NCI-H1105 treated with DMSO at 0.1 percent for 48 hours (cell line): Measurements from ENCODE around the gene TOGARAM2.
"Not testable (repeated sequence)": the region's sequence is repeated elsewhere in the genome, so short reads cannot be mapped to it uniquely, and the experiment has no call there.

Experiments used
- DNase-seq: peaks from one replicate; lab custom pipeline; 2025; lab: John Stamatoyannopoulos, UW

TOGARAM2 gene

DNA sequence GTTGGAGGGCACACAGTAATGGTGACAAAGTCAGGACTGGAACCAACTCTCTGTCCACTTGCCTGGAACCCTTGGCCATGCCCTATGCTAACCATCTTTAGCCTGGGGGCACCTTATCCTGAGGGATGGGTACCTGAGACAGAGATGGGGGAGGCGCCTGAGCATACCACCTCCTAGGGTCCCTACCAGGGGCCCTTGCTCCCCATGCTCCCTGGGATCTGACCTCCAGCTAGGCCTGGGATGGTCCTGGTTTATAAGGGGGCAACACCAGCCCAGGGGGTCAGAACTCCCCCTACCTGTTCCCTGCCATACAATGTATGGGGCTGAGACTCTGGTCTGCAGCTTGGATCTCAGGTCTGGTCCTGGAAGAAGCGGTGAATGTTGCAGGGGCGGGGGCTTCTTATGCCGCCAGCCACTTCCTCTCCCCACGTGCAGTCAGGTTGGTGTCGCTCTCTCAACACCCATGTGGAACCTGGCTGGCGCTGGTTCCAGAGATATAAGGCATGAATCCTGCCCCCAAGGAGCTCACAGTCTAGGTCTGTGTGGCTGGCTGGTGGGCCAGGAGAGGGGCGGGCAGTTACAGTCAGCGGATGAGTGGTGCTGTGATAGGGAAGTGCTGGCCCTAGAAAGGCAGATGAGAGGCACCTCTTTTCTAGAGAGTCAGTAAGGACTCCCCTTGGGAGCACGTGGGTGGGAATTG, 3.8 kb upstream of the TOGARAM2 start:
- no peak for DNase-seq

DNA sequence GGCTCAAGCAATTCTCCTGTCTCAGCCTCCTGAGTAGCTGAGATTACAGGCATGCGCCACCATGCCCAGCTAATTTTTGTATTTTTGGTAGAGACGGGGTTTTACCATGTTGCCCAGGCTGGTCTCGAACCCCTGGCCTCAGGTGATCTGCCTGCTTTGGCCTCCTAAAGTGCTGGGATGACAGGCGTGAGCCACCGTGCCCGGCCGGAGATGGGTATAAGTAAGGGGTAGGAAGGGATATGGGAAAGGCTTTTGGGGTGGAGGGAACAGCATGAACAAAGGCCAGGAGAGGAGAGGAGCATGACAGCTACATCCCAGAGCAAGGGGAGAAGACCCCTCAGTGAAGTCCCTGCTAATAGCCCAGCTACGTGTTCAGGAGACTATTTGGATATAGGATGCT, 3.1 kb upstream of the TOGARAM2 start:
- not testable (repeated sequence) for DNase-seq

DNA sequence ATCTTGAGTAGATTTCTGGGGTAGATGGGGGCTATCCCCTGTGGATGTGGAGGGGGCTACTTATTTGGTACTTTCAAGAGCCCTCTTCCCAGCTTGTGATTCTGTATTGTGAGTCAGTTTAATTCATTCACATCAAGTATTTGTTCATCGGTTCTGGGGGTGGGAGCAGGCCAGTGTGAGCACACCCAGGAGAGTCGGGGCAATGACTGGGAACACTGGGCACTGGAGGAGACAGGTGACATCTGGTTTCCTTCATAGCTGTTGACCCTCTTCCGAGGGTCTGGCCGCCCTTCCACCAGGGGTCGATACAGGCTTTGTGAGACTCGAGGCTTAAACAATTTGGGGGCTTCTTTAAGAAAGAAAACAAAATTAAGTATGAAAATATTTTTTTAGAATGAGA, 2.5 kb upstream of the TOGARAM2 start:
- no peak for DNase-seq

DNA sequence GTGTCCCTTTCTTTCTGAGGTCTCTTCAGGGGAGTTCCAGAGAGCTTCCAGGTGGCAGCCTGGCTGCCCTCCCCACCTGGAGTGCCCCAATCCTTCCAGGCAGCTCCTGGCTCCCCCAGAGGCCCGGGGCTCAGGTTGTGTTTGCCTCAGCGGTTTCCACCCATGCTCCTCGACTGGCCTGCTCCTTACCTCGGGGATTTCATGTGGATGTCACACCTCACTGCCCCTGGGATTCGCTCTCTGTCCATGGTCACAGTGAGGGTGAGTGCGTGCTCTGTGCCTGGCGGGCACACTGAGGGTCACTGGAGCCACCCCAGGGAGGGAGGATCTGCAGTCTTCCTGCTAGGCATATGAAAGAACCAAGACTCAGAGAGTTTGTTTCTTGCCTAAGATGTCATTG, 2.1 kb upstream of the TOGARAM2 start:
- DNase-seq: no peak

DNA sequence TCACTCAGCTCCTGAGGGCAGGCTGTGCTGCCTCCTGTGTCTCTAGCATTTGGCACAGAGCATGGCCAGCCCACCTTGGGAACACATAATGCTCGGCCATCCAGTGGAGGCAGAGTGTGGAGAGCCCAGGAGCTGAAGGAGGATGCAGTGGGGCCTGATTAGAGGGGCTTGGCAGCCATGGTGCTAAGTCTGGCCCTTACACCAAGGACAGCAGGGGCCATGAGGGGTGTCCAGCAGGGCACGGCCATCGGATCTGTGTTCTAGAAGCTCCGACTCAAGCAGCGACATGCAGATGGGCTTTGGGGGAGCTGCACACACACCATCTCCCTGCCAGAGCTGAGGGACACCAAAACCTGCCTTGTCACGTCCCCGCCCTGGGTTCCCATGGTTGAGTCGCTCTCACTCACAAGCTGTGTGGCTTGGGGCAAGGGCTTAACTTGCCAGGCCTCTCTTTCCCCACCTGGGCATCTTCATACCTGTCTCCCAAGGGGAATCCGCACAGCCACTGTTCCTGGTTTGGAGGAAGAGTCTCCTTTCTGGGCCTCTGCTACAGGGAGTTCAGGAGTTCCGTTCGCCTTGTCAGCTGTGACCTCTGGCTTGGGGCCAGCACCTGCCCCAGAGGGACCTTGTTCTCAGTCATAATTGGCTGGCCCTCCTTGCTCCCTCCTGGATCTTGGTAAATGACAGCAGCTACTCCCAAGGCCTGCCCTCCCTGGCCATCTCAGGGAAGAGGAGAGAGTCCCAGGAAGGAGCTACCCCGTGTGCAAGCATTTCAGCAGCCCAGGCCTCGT, 1.3 kb upstream of the TOGARAM2 start:
- DNase-seq: peak; percentile 8

DNA sequence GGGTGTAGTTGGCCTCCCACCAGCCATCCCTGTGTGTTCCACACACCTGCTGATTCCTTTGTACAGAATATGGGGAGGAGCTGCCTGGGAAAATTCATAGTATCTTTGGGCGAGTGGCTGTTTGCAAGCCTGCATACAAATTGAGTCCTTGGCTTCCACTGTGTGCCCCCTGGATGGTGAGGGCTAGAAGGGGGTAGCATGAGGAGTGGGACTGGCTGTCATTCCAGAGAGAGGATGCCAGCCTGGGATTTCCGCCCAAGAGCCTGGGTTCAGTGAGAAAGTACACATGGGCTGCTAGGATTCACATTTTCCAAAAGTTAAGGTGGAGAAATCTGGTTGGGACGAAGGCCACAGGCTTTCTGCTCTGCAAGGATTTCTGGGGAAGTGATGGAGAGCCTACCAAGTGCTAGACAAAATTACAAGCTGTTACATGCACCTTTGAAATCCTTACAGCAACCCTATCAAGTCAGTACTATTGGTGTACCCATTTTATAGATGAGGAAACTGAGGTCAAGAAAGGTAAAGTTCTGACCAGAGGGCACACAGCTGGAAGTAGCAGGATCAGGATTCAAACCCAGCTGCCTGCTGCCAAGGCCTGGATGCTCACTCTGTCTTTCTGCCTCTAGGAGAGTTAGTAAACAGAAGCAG, 606 bp upstream of the TOGARAM2 start:
- DNase-seq: no peak

DNA sequence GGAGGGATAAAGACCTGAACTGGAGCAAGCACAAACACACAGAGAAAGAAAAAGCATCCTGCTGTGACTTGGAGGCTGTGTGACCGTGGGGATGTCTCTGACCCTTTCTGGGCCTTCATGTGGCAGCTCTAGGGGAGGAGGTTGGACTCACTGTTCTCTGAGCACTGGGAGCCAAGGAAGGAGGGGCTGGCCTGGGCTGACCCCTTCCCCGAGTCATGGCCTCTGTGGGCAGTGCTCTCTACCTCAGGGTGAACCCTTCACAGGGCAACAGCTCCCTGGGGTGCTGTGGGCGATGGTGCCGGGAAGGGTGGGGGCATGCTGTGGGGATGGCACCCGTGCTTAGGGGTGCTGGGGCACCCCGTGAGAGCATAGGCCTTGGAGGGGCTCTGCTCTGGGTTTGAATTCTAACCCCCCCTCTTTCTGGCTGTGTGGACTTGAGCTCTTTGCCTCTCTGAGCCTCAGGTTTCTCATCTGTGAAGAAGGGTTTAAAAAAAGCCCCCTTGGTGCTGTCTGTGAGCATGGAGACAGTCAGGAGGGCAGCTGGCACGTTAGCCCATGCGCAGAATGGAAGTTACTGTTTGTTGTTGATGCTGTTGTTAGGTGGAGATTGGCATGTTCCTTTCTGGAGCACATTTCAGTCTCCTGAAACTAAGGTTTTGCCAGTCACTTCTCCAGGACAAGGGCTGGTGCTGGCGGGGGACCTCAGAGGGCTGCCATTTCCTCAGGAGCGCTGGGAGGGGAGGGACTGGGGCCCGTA, 700 bp downstream of the TOGARAM2 start:
- no peak for DNase-seq

DNA sequence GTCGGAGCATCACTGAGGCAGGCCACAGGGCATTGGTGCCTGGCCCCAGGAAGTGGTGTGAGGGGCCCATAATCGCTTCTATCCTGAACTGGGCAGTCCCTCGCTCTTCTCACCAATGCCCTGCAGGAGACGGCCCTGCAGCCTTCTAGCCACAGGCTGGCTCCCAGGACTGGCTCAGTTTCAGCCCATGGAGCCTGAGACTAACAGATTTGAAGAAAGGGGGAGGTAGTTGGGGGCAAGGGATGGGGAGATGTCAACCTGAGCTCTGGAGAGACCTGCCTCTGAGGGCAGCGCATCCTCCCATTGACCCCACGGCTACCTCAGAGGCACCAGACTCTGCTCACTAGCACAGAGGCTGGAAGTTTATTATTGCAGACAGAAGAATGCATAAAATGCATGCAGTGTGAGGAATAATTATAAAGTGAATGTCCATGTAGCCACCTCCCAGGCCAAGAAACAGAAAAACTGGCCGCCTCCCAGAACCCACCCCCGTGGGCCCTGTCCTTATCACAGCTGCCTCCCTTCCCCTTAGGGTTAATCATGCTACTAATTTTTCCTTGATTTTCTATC, 1.4 kb downstream of the TOGARAM2 start:
- DNase-seq: no peak

DNA sequence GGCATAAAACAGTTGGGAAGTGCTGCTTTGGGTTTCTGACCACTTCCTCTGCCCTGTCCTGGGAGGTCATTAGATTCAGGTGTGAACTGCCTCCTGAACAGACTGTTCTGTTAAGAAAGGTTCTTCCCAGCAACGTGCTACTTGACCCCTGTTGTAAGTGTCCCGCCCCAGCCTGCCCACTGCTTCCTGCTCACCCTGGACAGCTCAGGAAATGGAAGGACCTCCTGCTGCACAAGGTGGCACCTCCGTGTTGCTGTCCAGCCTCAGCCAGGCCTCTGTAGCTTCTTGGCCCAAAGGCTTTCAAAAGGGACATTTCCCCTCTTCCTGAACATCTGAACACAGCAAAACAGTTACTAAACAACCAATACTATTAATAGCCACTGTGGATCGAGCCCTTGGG, 5.3 kb downstream of the TOGARAM2 start:
- no peak for DNase-seq

DNA sequence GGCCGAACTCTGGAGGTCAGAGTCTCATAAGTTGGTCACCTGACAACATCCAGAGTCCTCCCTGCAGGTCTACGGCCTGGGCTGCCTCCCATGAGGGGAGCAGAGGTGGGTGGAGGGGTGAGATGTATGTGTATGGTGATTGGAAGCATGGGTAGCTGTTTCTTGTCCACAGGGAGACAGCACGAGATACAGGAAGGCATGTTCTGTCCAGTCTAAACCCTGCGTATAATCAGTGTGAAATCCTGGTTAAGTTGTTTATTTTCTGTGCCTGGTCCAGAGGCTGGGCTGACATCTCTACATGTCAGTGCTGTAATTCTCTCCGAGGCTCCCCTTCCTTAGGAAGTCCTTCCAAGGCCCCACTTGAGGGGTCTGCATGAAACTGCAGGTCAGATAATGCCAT, 8.9 kb downstream of the TOGARAM2 start:
- no peak for DNase-seq

DNA sequence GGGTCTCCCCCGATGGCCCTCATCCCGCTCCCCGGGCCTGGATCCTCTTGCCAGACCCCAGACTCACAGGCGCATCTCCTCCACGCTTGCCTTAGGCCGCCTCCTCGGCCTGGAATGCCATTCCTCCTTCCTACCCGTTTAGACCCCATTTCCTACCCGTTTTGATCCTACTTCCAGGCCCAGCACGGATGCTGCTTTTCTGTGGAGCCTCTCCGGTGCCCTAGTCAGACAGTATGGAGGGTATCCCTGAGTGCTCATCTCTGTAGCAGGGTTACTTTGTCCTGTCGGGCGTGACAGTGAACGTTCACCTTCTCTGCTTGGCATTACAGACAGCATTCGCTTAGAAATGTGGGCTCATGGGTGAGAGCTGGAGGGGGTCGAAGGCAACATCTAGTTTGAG, 9.3 kb downstream of the TOGARAM2 start:
- no peak for DNase-seq

DNA sequence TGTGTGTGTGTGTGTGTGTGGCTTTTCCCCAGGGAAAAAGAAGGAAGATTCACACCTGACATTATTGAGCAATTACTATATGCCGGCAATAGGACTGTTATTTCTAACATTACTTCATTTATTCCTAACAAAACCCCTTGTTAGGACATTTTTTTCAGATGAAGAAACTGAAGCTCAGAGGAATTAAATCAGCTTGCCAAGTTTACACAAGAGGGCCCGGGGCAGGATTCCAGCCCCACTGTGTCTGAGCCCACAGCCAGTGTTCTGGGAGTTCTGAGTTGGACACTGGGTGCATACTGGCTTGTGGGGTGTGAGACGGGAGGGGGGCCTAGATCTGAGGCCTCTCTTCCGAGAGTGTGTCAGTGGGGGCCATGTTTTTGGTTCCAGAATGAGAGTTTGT, 9.9 kb downstream of the TOGARAM2 start:
- DNase-seq: no peak

DNA sequence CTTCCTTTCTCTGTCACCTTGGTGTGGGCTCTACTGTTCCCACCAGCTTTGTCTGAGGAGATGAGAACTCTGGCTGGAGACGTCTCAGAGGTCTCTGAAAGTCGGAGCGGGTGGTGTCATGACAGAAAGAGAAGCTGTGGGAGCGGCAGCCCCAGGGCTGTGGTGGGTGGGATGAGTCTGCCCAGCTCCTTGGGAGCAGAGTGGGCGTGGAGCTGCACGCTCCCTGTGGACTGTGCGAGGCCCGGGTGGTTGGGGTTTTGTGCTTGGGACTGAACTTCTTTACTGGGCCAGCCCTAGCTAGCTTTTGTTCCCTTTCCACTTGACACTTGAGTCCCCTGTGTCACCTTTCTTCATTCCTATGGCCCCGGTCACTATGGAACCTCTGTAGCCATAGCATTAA, 10.4 kb downstream of the TOGARAM2 start:
- DNase-seq: no peak

DNA sequence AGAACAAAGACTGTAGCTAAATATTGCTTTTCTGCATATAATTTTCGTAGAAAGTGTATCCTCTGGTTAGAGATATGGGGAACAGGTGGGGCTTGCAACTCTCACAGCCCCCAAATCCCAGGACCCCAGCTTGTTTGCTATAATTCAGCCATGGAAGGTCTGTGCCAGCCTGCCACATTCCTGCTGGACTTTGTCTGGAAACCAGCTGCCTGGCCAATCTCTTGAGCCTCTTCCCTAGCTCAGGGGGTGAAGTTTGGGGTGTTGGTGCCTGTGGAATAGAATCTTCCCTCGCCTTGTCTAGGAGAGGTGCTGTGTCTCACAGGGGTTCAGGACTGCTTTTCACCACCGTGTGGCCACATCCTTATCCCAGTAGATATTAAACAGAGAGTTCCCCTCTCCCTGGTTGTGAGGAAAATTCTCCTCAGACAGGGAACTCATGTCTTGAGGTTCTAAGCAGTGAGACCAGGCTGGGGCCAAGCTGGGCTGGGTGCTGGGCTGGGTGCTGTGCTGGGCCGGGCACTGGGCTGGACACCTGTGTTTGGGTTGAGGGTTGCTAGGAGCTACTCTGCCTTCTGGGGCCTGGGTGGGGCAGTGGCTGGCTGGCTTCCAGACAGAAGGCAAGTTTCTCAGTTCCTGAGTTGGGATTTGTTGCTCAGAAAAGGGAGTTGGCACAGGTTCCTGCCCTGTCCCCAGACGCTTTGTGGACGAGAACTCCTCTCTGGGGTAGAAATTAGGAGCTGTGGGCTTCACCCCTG, 12.3 kb downstream of the TOGARAM2 start:
- DNase-seq: no peak

DNA sequence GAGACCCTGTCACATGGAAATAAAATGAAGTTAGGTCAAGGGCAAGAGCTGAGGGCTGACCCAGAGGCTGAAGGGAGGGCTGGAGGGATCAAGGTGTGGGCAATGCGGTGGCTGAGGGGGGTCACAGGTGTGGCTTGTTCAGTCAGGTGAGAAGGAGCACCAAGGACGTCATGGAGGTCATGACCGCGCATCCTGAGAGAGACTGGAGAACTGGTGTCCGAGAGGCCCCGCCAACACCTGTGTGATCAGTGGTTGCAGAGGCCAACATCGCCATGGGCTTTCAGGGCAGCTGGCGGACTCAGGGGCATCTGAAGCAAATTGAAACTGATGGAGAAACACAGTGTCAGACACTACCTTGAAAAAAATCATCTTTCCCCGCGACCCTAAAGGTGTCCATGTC, 13.0 kb downstream of the TOGARAM2 start:
- DNase-seq: no peak

DNA sequence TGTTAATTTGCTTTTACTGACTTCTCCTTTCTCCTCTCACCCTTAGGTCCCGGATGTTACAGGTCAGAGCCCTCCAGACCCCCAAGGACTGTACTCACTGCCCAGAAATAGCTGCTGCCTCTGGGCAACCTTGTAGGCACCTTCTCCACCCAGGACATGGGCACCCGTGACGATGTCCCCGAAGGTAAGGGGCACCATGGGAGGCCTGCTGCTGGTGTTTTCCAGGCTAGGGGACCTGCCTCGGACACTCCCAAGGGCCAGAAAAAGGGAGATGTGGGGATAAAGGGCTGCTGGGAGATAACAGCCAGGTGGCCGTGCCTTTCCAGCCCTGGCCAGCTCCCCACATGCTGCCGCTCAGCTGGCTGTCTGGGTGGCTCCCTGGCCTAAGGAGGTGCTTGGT, 13.6 kb downstream of the TOGARAM2 start:
- DNase-seq: no peak

DNA sequence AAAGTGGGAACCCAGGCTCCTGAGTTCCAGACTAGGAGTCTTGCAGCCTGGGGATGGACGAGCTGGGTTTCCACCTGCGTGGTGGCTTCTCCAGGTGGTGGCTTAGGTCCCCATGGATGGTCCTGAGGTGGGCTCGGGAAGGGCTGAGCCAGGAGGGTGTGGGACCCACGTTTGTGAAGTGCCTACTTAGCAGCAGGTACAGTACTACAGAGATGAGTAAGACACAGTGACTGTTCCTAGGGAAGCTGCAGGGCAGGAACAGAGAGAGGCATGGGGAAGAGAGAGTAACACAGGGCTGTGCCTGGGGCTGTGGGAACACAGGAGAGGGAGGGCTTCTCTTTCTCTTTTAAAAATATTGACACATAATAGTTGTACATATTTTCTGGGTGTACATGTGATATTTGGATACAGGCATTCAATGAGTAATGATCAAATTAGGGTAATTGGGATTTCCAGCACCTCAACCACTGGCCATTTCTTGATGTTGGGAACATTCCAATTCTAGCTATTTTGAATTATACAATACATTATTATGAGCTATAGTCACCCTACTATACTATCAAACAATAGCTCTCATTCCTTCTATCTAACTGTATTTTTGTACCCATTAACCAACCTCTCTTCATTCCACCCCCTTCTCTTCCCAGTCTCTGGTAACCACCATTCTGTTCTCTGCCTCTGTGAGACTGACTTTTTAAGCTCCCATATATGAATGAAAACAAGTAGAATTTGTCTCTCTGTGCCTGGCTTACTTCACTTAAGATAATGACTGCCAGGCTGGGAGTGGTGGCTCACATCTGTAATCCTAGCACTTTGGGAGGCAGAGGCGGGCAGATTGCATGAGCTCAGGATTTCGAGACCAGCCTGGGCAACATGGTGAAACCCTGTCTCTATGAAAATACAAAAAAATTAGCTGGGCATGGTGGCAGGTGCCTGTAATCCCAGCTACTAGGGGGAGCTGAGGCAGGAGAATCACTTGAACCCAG, 15.0 kb downstream of the TOGARAM2 start:
- DNase-seq: no peak

DNA sequence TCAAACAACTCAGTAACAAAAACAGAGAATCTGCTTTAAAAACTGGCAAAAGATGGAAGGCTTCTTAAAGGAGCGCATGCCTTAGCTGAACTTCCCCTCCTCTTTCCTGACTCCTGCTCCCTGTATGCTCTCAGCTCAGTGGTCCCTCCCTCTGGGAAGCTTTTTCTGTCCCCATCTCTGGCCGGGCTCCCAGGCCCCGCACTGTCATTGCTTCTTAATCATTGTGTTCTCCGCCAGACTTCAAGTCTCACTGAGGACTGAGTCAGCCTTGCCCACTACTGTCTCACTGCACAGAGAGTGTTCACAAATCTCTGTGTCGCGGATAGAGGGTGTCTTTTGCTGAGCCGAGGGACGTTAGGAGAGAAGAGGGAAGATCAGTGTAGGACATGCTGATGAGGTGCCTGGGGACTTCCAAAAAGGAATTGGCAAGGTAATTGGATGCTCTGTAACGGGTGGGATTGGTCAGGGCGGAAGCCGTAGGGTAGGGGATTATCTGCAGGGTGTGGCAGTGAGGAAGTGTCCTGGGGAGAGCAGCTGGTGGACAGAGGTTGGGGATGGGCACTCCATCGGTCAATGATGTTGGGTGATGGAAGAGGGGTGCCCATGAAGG, 16.2 kb downstream of the TOGARAM2 start:
- no peak for DNase-seq

DNA sequence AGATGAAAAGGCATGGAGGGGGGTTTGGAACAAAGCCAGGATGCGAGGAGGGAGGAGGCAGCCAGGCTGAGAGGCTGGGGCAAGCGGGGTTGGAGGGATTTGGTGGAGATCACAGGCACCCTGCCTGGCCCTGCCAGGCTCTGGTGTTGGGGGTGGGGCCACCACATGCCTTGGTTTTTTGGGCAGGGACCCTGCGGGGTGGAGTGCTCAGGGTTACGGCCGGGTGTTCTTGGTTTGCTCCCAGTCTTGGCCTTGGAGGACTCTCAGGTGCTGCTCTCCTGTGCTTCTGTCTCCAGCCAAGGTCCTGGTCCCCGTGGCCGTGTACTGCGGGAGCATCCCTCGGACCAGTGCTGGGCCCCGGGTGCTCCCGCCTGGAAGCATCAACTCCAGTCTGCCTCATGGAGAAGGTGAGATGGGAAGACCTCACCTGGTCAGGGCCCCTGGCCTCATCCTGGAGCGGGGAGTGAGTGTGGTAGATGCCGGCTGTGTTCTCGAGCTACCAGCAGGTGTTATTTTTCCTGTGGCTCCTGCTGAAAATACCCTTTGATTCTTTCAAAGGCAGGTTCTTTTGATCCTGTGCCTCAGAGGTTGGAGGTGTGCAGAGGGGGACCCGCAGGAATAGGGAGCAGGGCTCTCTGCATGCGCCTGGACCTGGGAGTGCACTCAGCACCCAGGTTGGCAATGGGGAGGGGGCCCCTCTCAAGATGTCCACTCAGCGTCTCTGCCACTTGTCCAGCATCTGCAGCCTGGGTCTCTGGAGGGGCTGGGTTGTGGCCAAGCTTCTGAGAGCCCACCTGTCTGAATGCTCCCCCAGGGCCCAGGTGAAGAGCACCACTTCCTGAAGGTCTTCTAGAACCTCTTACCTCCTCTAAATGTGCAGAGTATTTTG, 17.0 kb downstream of the TOGARAM2 start:
- no peak for DNase-seq
